Activated CD8-positive, alpha-beta memory T cell treated with anti-CD3 and anti-CD28 coated beads, Interleukin-2, amount 50 U/mL, for 1 hour (primary cell): ENCODE measurements around the gene SHC4.
"Not testable (repeated sequence)": the region's sequence is repeated elsewhere in the genome, so short reads cannot be mapped to it uniquely, and the experiment has no call there.

Source experiments
- DNase-seq: peaks from one replicate; pipeline ENCODE4 v3.0.0-alpha.2; 2020; ENCODE audit errors: extremely low read depth

Gene SHC4

DNA sequence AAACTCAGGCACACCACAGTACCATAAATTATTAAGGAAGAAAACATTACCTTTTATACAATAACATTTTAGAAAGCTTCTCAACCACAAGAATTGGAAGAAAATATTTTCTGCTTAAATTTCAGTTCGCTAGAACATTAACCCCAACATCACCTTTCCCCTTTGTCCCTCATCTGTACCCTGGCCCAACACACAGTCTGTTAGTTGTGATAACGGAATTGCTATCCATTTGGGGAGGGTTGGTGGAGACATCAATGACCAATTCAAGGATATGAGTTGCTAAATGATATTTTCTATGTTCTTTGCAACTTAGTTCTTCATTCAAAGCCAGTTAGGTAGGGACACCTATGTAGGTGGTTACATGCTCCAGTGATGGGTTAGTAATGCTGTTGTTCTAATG is 80.0 kb downstream of the SHC4 start:
- DNase-seq, result no peak

- no peak for DNase-seq
These were observed 83.6 kb downstream of the SHC4 start for GRCh38 chr15:48880070-48880634.

GRCh38 chr15:48877630-48878595 is 85.8 kb downstream of the SHC4 start, which contains the start of gene EID1:
Gene EID1, plus strand, starts transcription at chr15:48878134. Its CDS starts 43 bp downstream, at chr15:48878177.
- DNase-seq, result peak; percentile 70

GRCh38 chr15:48876057-48876456 is 87.7 kb downstream of the SHC4 start:
- no peak for DNase-seq

DNA sequence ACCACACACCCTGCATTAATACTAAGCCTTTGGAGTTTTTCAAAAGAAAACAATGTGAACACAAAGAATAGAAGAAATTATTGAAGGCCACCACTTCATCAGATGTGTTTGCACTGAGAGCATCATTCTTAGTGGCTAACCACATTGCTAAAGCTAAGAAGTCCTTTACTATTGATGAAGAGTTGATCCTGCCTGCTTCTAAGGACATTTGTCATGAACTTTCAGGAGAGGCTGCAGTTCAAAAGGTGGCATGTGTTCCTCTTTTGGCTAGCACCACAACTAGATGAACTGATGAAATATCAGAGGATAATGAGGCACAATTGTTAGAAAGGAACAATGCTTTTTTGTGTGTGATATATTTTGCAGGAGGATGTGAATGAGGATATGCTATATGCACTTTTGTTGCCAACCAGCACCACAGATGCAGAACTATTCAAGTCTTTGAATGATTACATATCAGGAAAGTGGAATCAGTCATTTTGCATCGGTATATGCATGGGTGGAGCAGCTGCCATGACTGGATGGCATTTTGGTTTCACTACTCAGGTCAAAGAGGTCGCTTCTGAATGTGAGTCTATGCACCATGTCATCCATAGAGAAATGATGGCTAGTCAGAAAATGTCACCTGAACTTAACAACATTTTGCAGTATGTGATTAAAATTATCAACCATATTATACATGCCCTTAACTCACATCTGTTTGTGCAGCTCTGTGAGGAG is 88.3 kb downstream of the SHC4 start:
- DNase-seq, result no peak

DNA sequence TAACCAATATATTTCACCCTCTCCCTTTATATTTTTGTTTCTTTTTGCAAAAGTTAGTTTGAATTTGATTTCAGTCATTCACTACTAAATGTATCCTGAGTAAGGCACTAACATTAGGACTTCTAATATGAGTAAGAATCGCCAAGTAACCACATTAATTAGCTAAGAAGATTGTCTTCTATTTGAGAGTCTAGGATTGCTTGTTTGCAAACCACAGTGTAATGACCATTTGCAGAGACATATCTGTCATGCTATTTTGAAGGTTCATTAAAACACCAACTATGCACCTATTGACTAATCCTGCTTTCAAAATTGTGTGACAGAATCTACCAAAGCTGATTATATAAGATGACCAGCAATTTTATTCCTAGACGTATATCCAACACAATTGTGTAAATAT is 91.1 kb downstream of the SHC4 start:
- DNase-seq, result no peak

- no peak for DNase-seq
These were observed 92.2 kb downstream of the SHC4 start for GRCh38 chr15:48871542-48871941.

- DNase-seq, result no peak
These were observed 93.8 kb downstream of the SHC4 start for GRCh38 chr15:48869966-48870365.

DNA sequence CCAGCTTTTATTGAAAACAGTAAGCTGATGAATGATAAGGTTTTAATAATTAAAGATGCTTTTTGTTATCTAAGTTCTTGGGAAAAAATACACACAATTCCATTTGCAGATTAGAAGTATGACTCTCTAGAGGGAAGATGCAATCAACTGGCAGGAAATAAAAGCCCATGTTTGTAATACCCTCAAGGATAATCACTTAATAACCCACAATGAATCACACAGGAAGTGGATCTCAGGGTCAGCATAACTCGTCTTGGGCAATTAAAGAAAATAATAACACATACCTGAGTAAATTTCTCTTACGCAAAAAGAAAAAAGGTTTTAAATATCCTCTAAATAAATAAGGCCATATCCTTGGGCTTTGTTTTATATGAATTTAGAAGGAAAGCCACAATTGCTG is 95.2 kb downstream of the SHC4 start:
- no peak for DNase-seq

DNA sequence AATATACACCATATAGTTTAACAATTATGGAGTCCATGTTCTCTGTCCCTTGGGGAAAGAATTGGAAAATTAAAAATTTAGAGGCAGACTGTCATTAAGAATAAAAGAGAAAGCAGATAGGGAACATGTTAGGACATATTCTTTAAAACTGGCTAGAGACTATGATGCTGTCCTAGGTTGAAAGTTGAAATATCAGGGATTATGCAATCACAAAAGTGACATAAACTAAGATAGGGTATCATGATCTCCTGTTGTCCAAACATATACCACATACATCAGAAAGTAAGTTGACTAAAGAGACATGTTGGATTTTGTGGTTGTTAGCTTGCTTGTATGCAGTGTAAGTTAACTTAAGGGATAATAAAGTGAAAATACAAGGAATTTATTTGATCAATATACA is 95.7 kb downstream of the SHC4 start:
- no peak for DNase-seq

DNA sequence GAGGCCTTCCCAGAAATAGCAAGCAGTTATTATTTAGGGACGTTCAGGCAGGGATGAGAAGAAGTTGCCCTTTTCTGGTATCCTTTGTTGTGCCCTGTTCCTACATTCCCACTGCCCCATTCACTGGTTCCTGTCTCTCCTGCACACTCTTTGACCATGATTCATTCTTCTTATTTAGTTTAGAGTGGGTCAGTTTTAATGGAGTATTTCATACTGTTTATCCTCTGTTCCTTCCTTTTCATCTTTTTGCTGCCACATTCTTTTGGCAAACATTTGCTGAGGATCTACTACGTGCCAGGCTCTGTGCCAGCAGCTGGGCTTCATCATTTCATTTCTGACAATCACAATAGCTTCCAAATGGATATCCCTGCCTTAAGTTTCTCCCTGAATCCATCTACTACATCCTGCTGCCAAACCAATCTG is 97.6 kb downstream of the SHC4 start:
- DNase-seq, result no peak

GRCh38 chr15:48865370-48866079 is 98.2 kb downstream of the SHC4 start:
- DNase-seq, result no peak

DNA sequence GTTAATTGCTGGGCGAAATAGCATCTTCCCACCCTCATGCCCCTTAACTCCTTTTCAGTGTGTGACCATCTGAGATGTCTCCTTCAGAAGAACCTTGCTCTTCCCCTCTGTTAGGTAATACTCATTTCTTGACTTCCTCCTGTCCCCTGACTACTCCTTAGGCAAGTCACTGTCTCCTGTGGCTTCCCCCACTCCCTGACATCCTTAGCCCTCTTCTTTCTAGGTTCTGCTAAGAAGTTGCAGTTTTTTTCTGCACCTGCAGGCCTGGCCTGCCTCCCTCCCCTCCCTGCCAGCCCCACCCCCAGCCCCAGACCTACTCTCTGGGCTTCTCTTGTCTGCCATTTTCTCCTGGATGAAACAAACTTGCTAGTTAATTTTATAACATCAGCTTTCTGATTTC is 101.0 kb downstream of the SHC4 start:
- DNase-seq, result no peak

GRCh38 chr15:48861813-48862431 is 101.8 kb downstream of the SHC4 start:
- peak; percentile 30 for DNase-seq

DNA sequence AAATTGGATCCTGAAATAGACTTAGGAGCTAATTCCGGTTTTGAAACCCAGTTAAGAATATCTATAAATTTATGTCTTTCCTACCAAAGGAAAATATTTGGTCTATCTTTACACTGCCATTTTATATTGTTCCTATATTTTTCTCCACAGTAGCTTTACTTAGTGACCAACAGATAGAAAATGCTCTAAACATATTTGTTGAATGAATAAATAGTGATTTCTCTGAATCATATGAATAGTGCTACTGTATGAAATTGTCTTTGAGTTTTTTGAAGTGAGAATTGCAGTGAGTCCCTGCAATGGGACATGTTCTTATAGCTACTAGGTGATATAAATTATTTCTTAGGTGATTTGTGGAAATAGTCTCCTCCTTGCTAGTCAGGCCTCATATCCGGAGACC is 104.3 kb downstream of the SHC4 start:
- DNase-seq, result no peak

GRCh38 chr15:48858401-48858800 is 105.3 kb downstream of the SHC4 start:
- no peak for DNase-seq

- no peak for DNase-seq
These were observed 106.8 kb downstream of the SHC4 start for GRCh38 chr15:48856942-48857341.

DNA sequence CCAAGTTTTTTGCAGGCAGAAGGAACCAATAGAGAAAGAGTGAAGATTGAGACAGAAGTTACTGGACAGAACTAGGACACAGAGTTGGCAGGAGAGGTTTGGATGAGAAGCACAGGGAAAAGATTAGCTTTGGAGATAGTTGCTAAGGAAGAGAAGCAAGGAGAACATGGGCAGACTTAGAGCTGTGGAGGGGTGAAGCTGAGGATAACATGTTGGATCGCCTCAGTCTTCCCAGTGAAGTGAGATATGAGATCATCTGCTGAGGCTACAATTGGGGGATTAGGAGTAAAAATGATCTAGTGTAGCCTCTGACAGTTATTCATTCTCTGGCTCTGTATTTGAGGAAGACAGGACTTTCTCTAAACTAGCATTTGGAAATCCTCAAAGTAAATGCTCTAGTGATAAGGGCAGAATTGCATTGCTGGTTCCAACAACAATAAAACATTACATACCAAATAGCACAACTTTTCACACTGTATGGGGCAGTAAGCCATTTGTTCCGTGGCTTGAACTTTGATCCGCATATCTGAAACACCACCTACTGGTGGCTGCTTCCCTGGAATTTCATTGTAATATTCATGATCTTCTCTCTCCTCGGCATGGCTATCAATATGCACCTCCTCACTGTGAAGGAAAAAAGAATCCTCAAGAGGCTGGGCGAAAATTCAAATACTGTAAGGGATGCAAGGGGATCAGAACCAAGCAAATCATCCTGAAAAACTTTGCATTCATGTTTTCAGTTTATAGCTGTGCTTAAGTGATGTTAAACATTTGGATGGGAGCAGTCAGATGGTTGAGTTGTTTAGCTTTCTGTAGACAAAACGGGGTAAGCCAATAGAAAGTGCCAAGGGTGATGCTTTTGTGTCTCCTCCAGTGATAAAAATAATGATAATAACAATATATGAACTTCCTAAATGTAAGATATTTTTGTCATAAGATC is 107.9 kb downstream of the SHC4 start:
- no peak for DNase-seq

GRCh38 chr15:48854434-48854833 is 109.3 kb downstream of the SHC4 start:
- DNase-seq, result not testable (repeated sequence)

GRCh38 chr15:48851956-48852355 is 111.8 kb downstream of the SHC4 start:
- DNase-seq, result no peak
